ENCODE data around the gene TPP2.
A peak's percentile ranks its signal among the peaks of the same experiment; 100 is the strongest.

The TPP2 gene

DNA sequence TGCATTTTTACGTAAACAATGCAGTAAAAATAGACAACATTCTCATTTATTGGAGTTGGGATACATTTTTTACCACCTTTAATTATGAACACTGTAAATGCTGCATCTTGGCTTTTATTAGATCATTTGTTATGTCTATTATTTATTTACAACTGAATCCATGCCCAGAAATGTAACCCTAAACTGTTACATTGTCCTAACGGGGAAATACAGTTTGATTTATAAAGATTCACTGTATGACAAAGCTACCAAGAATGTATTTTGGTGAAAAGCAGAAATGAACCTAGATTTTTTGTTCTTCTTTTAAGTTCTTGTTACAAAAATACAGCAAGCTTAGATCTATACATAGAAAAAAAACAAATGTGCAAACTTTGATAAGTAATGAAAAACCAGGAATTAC is 97.0 kb downstream of the TPP2 start:
- H3K4me3 ChIP-seq (replicated peaks in 1 of 2; ENCODE audit: low read depth in 2 of 2, low read length in 2 of 2), result no peak overlapping the region
- TF ChIP-seq CTCF (IDR thresholded peaks at IDR 0.05; ENCODE audit: low read depth, low read length), result no peak
- DNase-seq (ENCODE audit: low read depth in 2 of 2), result peak; percentile 14 to 31

DNA sequence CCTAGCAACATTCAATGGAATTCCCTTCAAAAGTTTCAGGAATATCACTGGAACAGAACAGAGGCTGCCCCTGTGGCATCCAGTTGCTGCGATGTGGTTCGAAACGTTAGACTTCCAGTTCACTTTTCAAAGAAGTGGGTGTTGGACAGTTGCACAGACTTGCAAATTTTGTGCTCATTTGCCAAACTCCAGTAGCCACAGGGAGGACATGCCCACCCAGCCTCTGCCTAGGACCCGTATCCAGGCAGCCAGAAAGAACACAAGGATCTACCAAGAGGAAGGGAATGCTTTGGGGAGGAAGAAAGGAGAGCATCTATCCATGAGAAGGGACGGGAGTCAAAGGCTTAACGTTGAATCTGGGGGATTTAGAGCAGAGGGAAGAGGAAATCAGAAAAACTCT is 98.2 kb downstream of the TPP2 start, which contains the start of gene METTL21C:
Gene METTL21C (minus strand): TSS at position 108 of the 400 bp plus-strand sequence. CDS start 546 bp downstream, outside the sequence.
- H3K4me3 ChIP-seq (replicated peaks in 1 of 2; ENCODE audit: low read depth in 2 of 2, low read length in 2 of 2), result no peak within 1 kb of the TSS
- no peak for DNase-seq (ENCODE audit: low read depth in 2 of 2)
- TF ChIP-seq CTCF (IDR thresholded peaks at IDR 0.05; ENCODE audit: low read depth, low read length), result no peak

DNA sequence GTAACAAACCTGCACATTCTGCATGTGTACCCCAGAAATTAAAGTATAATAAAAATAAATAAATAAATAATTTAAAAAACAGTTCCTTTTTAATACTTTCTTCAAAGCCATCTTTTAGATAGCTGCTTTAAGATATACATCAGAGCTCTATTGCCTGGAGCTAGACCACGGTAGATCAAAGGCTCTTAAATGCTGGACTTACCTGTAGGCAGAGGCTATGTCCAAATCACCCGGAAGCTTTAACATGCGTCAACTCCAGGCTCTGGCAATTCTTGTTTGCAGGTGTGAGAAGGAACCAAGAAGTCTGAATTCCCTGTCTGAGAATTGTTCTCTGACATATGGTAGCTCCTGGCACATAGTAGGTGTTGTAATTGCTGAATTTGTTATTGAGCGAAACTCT is 99.7 kb downstream of the TPP2 start:
- TF ChIP-seq CTCF (IDR thresholded peaks at IDR 0.05; ENCODE audit: low read depth, low read length), result no peak
- no peak overlapping the region for H3K4me3 ChIP-seq (replicated peaks in 1 of 2; ENCODE audit: low read depth in 2 of 2, low read length in 2 of 2)
- DNase-seq (ENCODE audit: low read depth in 2 of 2), result no peak

GRCh38 chr13:102697264-102697663 is 100.5 kb downstream of the TPP2 start:
- TF ChIP-seq CTCF (IDR thresholded peaks at IDR 0.05; ENCODE audit: low read depth, low read length), result no peak
- DNase-seq (ENCODE audit: low read depth in 2 of 2), result no peak
- H3K4me3 ChIP-seq (replicated peaks in 1 of 2; ENCODE audit: low read depth in 2 of 2, low read length in 2 of 2), result no peak overlapping the region

- no peak for TF ChIP-seq CTCF (IDR thresholded peaks at IDR 0.05; ENCODE audit: low read depth, low read length)
- DNase-seq (ENCODE audit: low read depth in 2 of 2), result no peak
- H3K4me3 ChIP-seq (replicated peaks in 1 of 2; ENCODE audit: low read depth in 2 of 2, low read length in 2 of 2), result no peak overlapping the region
These were observed 101.3 kb downstream of the TPP2 start for GRCh38 chr13:102697929-102698648.

- H3K4me3 ChIP-seq (replicated peaks in 1 of 2; ENCODE audit: low read depth in 2 of 2, low read length in 2 of 2), result no peak overlapping the region
- DNase-seq (ENCODE audit: low read depth in 2 of 2), result no peak
- no peak for TF ChIP-seq CTCF (IDR thresholded peaks at IDR 0.05; ENCODE audit: low read depth, low read length)
These were observed 101.8 kb downstream of the TPP2 start for GRCh38 chr13:102698649-102698980.

- DNase-seq (ENCODE audit: low read depth in 2 of 2), result no peak
- TF ChIP-seq CTCF (IDR thresholded peaks at IDR 0.05; ENCODE audit: low read depth, low read length), result no peak
- H3K4me3 ChIP-seq (replicated peaks in 1 of 2; ENCODE audit: low read depth in 2 of 2, low read length in 2 of 2), result no peak overlapping the region
These were observed 102.7 kb downstream of the TPP2 start for GRCh38 chr13:102699504-102699903.

Measured in cardiac fibroblast (primary cell).